ENCODE data around the gene MORN1. TPM values are rescaled to one million over a fixed set of nuclear protein-coding genes. Genes with fewer than 3 reads are reported as not detected.

The MORN1 gene
- total RNA-seq, 1 donor from 2014 or later: 5.5 TPM

DNA sequence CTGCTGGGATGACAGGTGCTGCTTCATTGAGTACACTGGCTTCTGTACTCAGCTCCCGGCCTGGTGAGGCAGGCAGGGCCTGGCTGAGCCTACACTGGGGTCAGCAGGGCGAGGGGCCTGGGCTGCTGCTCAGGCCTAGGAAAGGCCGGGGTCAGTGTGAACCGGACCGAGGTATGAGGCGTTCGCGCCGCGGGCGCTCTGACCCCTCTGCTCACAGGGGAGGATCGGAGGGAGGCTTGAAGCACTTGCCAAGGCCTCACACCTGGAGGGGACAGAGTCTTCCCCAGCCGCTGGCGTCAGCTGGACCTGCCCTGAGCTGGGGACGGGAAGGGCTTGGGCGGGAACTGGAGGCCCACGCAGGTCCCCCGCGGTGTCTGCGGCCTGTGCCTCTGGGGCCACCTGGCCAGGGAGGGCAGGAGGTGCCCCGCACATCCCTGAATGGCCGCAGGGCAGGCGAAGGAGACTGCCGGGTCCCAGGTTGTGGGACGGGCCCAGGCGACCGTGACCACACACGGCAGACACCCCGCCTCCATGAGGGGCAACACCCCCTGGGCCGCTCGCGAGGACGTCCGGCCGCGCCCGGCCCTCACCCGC is 20.5 kb upstream of the MORN1 start:
- TF ChIP-seq, protein P1, sequence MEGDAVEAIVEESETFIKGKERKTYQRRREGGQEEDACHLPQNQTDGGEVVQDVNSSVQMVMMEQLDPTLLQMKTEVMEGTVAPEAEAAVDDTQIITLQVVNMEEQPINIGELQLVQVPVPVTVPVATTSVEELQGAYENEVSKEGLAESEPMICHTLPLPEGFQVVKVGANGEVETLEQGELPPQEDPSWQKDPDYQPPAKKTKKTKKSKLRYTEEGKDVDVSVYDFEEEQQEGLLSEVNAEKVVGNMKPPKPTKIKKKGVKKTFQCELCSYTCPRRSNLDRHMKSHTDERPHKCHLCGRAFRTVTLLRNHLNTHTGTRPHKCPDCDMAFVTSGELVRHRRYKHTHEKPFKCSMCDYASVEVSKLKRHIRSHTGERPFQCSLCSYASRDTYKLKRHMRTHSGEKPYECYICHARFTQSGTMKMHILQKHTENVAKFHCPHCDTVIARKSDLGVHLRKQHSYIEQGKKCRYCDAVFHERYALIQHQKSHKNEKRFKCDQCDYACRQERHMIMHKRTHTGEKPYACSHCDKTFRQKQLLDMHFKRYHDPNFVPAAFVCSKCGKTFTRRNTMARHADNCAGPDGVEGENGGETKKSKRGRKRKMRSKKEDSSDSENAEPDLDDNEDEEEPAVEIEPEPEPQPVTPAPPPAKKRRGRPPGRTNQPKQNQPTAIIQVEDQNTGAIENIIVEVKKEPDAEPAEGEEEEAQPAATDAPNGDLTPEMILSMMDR (IDR thresholded peaks at IDR 0.05; ENCODE audit: insufficient read depth, low read length, severe bottlenecking): no peak
- peaks cover 10% of the 10 kb centered on the region for H3K36me3 ChIP-seq (ENCODE audit: control insufficient read depth, insufficient read depth, low read length)
- no peak for FAIRE-seq
- peak overlapping the region; percentile 94 for H3K4me3 ChIP-seq (ENCODE audit: low read depth, low read length)
- DNase-seq (ENCODE audit: low read depth): no peak
- no peaks in the 10 kb centered on the region for H3K27me3 ChIP-seq (ENCODE audit: control insufficient read depth, insufficient read depth, low read length)

DNA sequence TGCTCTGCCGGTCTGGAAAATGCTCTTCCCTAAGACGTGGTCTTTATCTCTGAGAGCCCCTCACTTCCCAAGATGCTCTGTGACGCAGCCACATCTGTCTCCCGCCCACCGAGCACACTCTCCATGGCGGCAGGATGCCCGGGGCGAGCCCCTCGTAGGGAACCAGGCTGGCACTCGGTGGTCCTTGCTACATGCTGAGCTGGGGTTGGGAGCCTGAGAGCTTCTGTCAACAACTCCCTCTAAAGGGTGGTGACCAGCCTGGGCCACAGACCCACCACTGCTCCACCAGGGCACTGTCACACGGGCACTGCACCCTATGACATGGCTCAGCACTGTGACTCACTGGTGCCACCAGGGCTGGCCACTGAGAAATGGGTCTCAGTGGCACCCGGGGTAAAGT is 18.4 kb upstream of the MORN1 start:
- Histone ChIP-seq H3K4me3 (ENCODE audit: low read depth, low read length) (no peak overlapping the region), H3K27me3 (ENCODE audit: control insufficient read depth, insufficient read depth, low read length) (no peaks in the 10 kb centered on the region), H3K36me3 (ENCODE audit: control insufficient read depth, insufficient read depth, low read length) (peaks cover 21% of the 10 kb centered on the region)
- FAIRE-seq: no peak
- DNase-seq (ENCODE audit: low read depth): no peak
- TF ChIP-seq, protein P1 (IDR thresholded peaks at IDR 0.05; ENCODE audit: insufficient read depth, low read length, severe bottlenecking): no peak

DNA sequence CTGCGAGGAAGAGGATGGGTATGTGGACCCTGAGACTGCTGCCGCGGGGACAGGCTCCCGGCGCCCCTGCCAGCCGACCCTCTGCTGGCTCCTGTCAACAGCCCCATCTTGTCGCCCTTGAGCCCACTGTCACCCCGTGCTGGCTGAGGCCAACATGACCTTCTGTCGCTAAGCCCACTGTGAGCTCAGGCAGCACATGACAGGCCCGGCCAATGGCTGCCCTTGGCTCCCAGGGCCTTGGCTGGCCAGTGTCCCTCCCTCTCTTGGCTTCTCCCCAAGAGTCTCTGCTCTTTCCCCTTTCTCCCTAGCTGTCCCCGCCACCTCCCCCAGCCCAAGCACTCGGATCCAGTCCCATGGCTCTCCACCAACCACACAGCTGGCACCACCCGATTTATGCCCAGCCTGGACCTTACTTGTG is 17.5 kb upstream of the MORN1 start:
- no peak for FAIRE-seq
- DNase-seq (ENCODE audit: low read depth): no peak
- Histone ChIP-seq H3K36me3 (ENCODE audit: control insufficient read depth, insufficient read depth, low read length) (peaks cover 25% of the 10 kb centered on the region), H3K27me3 (ENCODE audit: control insufficient read depth, insufficient read depth, low read length) (no peaks in the 10 kb centered on the region), H3K4me3 (ENCODE audit: low read depth, low read length) (no peak overlapping the region)
- TF ChIP-seq, protein P1 (IDR thresholded peaks at IDR 0.05; ENCODE audit: insufficient read depth, low read length, severe bottlenecking): no peak

DNA sequence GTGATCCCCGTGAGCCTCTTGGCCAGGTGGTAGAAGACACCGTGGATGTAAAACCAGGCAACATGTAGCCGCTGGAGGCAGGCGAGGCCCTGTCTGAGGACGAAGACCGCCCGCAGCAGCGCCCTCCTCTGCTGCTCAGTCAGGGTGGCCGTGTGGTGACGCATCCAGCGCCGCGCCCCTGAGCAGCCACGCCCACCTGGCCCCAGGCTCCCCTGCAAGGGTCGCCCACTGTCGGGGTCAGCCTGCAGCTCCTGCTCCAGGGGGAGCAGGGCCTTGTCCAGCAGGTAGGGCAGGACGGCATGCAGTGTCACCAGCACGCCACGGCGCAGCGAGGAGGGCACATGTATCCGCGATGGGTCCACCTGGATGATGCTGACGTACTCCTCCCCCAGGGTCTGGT is 17.1 kb upstream of the MORN1 start:
- no peak for FAIRE-seq
- Histone ChIP-seq H3K4me3 (ENCODE audit: low read depth, low read length) (no peak overlapping the region), H3K36me3 (ENCODE audit: control insufficient read depth, insufficient read depth, low read length) (peaks cover 25% of the 10 kb centered on the region), H3K27me3 (ENCODE audit: control insufficient read depth, insufficient read depth, low read length) (no peaks in the 10 kb centered on the region)
- TF ChIP-seq, protein P1 (IDR thresholded peaks at IDR 0.05; ENCODE audit: insufficient read depth, low read length, severe bottlenecking): no peak
- no peak for DNase-seq (ENCODE audit: low read depth)

DNA sequence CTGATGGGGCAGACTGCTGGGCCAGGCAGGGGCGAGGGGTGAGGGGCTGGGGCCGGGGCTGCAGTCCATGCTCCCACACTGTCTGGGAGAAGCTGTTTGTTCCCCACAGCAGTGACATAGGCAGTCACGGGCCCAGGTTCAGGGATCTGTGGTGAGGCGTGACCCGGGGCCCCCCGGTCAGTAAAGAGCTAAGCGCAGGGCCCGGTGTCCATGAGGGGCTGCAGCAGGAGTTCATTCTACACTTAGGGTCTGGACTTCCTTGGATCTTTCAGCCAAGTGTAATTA is 16.6 kb upstream of the MORN1 start:
- FAIRE-seq (no peak), DNase-seq (ENCODE audit: low read depth) (no peak)
- no peak overlapping the region for H3K4me3 ChIP-seq (ENCODE audit: low read depth, low read length)
- no peaks in the 10 kb centered on the region for H3K27me3 ChIP-seq (ENCODE audit: control insufficient read depth, insufficient read depth, low read length)
- TF ChIP-seq, protein P1 (IDR thresholded peaks at IDR 0.05; ENCODE audit: insufficient read depth, low read length, severe bottlenecking): no peak
- H3K36me3 ChIP-seq (ENCODE audit: control insufficient read depth, insufficient read depth, low read length): peaks cover 27% of the 10 kb centered on the region

Data from bronchial epithelial cell (primary cell).